H1 (cell line): ENCODE measurements around the gene CD48.
"Not testable (repeated sequence)": the region's sequence is repeated elsewhere in the genome, so short reads cannot be mapped to it uniquely, and the experiment has no call there.

Experiments used
- CBX5 ChIP-seq: fragments of 300-800, 300-1000 bp; sonication (generic); IDR thresholded peaks from 2 replicates; pipeline ENCODE4 v1.7.1; 2016; ENCODE audit warnings: antibody characterized with exemption, low read length, low read depth
- EZH2 ChIP-seq: fragments of 200-600 bp; sonication (generic); IDR thresholded peaks from 2 replicates; pipeline ENCODE4 v1.7.1; 2012; ENCODE audit warnings: low read depth, mild to moderate bottlenecking, moderate library complexity, low read length, inconsistent platforms; ENCODE audit not compliant: severe bottlenecking
- KDM1A ChIP-seq: fragments of 200-600, 300-600 bp; sonication (generic); IDR thresholded peaks from 2 replicates; pipeline ENCODE4 v1.7.1; 2016; ENCODE audit warnings: mild to moderate bottlenecking, low read length, borderline replicate concordance
- MAX ChIP-seq: IDR thresholded peaks from 2 replicates; pipeline ENCODE4 v1.6.1; 2012; ENCODE audit warnings: inconsistent platforms
- PHF8 ChIP-seq: fragments of 200-600 bp; sonication (generic); conservative IDR thresholded peaks from 2 replicates; pipeline ENCODE4 v1.7.1; 2012; ENCODE audit warnings: low read depth, mild to moderate bottlenecking, inconsistent platforms, low read length, moderate library complexity
- POLR2A ChIP-seq, 2 experiments: IDR thresholded peaks; 1 replicate in 1 of 2; 2 replicates in 1 of 2; pipeline ENCODE4 v1.6.1; 2011; ENCODE audit warnings: low read depth in 2 of 2, low read length in 2 of 2, mild to moderate bottlenecking in 2 of 2; ENCODE audit errors: control extremely low read depth in 1 of 2
- POLR2AphosphoS5 ChIP-seq: IDR thresholded peaks from 2 replicates; pipeline ENCODE4 v1.6.1; 2011; ENCODE audit warnings: low read depth, low read length
- SP1 ChIP-seq: IDR thresholded peaks from 2 replicates; pipeline ENCODE4 v1.6.1; 2011; ENCODE audit warnings: low read depth, low read length
- TAF1 ChIP-seq: IDR thresholded peaks from 2 replicates; pipeline ENCODE4 v1.6.1; 2011; ENCODE audit warnings: mild to moderate bottlenecking, low read depth, low read length
- TF ChIP-seq, protein P1 (sequence below), 3 experiments: IDR thresholded peaks; 1 replicate in 2 of 3; 2 replicates in 1 of 3; pipeline versions ENCODE4 v1.5.1 to v1.6.1; 2011; ENCODE audit warnings: low read length in 3 of 3, mild to moderate bottlenecking in 3 of 3, inconsistent platforms in 2 of 3, low read depth in 1 of 3, moderate library complexity in 1 of 3; ENCODE audit not compliant: insufficient read depth in 1 of 3; ENCODE audit errors: control extremely low read depth in 1 of 3
- TF ChIP-seq, protein P2 (sequence below): fragments of 300-600 bp; sonication (generic); IDR thresholded peaks from 2 replicates; pipeline ENCODE4 v1.7.1; 2012; ENCODE audit warnings: low read length, moderate library complexity, mild to moderate bottlenecking, inconsistent platforms; ENCODE audit not compliant: insufficient replicate concordance

DNA sequence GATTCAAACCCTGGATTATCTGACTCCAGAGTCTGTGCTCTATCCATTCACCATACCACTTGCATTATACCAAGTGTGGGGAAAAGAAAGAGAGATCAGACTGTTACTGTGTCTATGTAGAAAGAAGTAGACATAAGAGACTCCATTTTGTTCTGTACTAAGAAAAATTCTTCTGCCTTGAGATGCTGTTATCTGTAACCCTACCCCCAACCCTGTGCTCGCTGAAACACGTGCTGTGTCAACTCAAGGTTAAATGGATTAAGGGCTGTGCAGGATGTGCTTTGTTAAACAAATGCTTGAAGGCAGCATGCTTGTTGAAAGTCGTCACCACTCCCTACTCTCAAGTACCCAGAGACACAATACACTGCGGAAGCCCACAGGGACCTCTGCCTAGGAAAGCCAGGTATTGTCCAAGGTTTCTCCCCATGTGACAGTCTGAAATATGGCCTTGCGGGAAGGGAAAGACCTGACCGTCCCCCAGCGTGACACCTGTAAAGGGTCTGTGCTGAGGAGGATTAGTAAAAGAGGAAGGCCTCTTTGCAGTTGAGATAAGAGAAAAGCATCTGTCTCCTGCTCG, 59.5 kb downstream of the CD48 start:
- not testable (repeated sequence) for TF ChIP-seq PHF8; CBX5; POLR2A (IDR thresholded peaks at IDR 0.05; ENCODE audit: control extremely low read depth in 1 of 2, low read depth in 2 of 2, low read length in 2 of 2); EZH2; KDM1A; POLR2AphosphoS5
- peak; percentile 87 for TF ChIP-seq MAX
- TF ChIP-seq, protein P1, sequence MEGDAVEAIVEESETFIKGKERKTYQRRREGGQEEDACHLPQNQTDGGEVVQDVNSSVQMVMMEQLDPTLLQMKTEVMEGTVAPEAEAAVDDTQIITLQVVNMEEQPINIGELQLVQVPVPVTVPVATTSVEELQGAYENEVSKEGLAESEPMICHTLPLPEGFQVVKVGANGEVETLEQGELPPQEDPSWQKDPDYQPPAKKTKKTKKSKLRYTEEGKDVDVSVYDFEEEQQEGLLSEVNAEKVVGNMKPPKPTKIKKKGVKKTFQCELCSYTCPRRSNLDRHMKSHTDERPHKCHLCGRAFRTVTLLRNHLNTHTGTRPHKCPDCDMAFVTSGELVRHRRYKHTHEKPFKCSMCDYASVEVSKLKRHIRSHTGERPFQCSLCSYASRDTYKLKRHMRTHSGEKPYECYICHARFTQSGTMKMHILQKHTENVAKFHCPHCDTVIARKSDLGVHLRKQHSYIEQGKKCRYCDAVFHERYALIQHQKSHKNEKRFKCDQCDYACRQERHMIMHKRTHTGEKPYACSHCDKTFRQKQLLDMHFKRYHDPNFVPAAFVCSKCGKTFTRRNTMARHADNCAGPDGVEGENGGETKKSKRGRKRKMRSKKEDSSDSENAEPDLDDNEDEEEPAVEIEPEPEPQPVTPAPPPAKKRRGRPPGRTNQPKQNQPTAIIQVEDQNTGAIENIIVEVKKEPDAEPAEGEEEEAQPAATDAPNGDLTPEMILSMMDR (IDR thresholded peaks at IDR 0.05; ENCODE audit: control extremely low read depth in 1 of 3, insufficient read depth in 1 of 3, low read depth in 1 of 3, low read length in 3 of 3): not testable (repeated sequence)
- TF ChIP-seq TAF1: 0 out of 2 replicates have a peak, but pooled peaks have one; percentile 3
- TF ChIP-seq, protein P2, sequence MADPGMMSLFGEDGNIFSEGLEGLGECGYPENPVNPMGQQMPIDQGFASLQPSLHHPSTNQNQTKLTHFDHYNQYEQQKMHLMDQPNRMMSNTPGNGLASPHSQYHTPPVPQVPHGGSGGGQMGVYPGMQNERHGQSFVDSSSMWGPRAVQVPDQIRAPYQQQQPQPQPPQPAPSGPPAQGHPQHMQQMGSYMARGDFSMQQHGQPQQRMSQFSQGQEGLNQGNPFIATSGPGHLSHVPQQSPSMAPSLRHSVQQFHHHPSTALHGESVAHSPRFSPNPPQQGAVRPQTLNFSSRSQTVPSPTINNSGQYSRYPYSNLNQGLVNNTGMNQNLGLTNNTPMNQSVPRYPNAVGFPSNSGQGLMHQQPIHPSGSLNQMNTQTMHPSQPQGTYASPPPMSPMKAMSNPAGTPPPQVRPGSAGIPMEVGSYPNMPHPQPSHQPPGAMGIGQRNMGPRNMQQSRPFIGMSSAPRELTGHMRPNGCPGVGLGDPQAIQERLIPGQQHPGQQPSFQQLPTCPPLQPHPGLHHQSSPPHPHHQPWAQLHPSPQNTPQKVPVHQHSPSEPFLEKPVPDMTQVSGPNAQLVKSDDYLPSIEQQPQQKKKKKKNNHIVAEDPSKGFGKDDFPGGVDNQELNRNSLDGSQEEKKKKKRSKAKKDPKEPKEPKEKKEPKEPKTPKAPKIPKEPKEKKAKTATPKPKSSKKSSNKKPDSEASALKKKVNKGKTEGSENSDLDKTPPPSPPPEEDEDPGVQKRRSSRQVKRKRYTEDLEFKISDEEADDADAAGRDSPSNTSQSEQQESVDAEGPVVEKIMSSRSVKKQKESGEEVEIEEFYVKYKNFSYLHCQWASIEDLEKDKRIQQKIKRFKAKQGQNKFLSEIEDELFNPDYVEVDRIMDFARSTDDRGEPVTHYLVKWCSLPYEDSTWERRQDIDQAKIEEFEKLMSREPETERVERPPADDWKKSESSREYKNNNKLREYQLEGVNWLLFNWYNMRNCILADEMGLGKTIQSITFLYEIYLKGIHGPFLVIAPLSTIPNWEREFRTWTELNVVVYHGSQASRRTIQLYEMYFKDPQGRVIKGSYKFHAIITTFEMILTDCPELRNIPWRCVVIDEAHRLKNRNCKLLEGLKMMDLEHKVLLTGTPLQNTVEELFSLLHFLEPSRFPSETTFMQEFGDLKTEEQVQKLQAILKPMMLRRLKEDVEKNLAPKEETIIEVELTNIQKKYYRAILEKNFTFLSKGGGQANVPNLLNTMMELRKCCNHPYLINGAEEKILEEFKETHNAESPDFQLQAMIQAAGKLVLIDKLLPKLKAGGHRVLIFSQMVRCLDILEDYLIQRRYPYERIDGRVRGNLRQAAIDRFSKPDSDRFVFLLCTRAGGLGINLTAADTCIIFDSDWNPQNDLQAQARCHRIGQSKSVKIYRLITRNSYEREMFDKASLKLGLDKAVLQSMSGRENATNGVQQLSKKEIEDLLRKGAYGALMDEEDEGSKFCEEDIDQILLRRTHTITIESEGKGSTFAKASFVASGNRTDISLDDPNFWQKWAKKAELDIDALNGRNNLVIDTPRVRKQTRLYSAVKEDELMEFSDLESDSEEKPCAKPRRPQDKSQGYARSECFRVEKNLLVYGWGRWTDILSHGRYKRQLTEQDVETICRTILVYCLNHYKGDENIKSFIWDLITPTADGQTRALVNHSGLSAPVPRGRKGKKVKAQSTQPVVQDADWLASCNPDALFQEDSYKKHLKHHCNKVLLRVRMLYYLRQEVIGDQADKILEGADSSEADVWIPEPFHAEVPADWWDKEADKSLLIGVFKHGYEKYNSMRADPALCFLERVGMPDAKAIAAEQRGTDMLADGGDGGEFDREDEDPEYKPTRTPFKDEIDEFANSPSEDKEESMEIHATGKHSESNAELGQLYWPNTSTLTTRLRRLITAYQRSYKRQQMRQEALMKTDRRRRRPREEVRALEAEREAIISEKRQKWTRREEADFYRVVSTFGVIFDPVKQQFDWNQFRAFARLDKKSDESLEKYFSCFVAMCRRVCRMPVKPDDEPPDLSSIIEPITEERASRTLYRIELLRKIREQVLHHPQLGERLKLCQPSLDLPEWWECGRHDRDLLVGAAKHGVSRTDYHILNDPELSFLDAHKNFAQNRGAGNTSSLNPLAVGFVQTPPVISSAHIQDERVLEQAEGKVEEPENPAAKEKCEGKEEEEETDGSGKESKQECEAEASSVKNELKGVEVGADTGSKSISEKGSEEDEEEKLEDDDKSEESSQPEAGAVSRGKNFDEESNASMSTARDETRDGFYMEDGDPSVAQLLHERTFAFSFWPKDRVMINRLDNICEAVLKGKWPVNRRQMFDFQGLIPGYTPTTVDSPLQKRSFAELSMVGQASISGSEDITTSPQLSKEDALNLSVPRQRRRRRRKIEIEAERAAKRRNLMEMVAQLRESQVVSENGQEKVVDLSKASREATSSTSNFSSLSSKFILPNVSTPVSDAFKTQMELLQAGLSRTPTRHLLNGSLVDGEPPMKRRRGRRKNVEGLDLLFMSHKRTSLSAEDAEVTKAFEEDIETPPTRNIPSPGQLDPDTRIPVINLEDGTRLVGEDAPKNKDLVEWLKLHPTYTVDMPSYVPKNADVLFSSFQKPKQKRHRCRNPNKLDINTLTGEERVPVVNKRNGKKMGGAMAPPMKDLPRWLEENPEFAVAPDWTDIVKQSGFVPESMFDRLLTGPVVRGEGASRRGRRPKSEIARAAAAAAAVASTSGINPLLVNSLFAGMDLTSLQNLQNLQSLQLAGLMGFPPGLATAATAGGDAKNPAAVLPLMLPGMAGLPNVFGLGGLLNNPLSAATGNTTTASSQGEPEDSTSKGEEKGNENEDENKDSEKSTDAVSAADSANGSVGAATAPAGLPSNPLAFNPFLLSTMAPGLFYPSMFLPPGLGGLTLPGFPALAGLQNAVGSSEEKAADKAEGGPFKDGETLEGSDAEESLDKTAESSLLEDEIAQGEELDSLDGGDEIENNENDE: not testable (repeated sequence)
- TF ChIP-seq SP1: peak; percentile 35; the same call in 1 of the 2 replicates
